Measurements from ENCODE around the gene ZDHHC13.
"Not testable (repeated sequence)": the region's sequence is repeated elsewhere in the genome, so short reads cannot be mapped to it uniquely, and the experiment has no call there.

The ZDHHC13 gene

DNA sequence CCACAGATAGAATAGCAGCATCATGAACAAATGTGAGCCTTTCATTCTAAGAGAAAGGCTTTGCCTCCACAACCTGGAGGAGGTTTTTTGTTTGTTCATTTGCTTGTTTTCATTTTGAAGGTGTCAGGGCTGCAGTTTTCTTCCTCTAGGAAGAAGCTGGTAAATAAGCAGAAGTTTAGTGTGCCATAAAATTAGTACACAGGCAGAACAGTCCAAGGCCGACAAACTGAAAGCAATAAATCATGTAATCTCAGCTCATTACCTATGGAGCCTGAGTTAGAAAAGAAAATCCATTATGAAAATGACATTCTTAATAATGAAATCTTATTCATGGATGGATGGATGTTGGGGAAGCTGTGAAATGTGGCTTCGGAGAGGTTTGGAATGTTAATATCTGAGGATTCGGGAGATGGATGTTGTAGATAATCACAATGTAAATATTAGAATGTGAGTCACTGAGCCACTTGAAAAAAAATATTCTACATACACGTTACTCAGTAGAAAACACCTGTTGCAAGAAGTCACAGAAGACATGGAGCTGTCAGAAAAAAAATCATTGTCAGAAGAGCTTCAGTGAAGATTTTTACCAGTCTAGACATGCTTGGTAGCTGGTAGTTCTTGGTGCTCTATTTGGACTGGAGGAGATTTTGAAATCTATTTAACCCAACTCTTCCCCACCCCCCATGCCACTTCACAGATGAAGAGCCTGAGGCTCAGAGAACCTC, 15.0 kb upstream of the ZDHHC13 start:
- no peak for DNase-seq

DNA sequence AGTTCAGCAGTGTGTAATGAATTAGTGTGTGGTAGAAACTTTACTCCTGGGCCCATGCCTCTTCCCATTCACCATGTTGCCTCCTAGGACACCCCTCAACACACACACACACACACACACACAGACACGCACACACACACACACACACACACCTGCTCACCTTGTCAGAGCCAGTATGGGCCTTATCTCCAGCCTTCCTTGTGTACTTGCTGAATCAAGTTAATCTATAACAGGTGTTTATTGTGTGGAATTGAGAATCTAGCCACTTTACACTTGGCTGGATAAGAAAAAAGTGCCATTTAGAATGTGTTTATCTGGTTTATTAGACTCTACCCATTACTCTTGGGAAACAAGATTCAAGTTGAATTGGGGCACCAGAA, 14.5 kb upstream of the ZDHHC13 start:
- no peak for DNase-seq

DNA sequence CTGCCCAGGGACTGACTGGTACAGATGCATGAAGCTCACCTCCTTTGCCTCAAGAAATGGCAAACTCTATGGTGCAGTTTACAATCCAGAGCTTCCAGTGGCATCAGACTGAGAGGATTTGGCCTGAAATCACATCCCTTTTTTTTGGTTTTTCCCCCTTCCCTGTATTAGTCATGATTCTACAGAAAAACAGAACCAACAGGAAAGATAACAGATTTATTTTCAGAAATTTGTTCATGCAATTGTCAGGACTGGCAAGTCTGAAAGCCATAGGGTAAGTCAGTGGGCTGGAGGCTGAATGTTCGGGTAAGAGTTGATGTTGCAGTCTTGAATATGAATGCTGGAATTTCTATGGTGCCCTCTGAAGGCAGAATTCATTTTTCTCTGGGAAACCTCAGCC, 12.0 kb upstream of the ZDHHC13 start:
- DNase-seq: no peak

DNA sequence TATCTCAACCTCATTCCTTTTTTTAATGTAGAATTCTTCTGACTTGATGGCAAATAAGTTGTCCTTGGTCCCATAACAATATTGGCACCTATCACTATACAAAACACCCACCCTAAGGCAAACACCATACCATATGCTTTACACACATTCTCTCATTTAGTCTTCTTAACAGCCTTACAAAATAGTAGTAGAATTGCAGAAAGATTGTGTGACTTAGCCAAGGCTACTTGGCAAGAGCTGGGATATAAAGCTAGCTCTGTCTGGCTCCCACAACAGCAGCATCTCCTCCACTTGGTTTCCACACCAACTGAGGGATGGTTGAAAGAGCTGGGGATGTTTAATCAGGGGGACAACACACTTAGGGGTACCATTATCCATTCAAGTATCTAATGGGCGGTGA, 9.8 kb upstream of the ZDHHC13 start:
- DNase-seq: no peak

DNA sequence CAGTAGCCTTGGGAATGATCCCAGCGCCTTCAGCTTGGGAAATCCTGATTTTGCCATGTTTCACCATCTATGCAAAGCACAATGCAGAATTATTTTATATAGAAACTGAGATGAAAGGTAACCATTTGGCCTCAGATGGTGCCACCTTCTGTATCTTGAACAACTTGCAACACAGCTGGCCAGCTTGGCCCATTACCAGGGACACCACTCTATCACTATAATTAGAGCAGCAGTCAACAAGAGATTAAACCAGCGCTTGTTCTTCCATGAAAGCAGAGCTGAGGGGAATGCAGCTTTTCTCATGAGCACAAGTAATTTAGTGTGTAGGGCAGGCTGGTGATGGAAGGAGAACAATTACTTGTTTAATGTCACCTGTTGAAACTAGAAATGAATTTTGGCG, 6.7 kb upstream of the ZDHHC13 start:
- no peak for DNase-seq

DNA sequence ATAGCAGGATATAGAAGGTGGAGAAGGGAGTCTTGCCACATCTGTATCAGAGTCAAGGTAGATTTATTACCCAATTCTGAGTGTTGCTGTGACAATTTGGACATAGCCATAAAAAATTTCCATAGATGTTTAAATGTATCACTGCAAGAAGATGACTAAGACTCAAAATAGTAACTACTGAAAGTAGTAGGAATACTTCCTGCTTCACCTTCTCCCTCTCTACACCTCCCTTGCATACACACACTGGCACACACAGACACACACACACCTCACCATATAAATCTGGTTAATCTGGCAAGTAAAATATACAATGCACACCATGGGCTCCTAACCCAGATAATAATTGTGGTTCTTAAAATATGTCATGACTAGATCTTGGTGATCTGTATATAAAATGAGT, 5.2 kb upstream of the ZDHHC13 start:
- no peak for DNase-seq

DNA sequence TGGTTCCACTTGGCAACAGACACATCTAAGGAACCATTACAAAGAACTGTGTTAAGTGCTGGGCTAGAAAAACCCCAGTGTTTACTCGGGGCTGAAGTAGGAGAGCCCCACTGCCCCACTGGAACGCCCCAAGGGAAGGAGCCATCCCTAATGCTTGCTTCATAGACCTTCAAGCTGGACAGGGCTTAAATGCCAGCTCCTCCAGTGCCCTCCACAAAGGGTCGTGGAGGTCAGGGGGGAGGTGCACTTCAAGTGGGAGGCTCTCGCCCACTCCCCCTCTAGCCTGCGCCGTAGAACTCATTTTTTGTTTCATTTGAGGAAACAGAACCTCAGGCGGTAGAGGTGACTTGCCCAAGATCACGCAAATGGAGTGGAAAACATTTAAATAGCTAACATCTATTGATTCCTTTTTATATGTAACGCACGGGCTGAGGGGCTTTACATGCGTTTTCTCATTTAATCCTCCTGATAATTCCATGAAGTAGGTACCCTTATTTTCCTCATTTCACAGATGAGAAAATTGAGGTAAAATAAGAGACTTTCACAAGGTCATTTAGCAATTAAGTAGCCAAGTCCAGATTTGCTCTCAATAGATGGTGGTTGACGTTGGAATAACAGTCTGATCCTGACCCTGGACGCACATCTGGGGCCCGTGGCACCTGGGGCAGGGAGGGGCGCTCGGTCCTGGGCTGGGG, 545 bp upstream of the ZDHHC13 start:
- peak; percentile 62 for DNase-seq

DNA sequence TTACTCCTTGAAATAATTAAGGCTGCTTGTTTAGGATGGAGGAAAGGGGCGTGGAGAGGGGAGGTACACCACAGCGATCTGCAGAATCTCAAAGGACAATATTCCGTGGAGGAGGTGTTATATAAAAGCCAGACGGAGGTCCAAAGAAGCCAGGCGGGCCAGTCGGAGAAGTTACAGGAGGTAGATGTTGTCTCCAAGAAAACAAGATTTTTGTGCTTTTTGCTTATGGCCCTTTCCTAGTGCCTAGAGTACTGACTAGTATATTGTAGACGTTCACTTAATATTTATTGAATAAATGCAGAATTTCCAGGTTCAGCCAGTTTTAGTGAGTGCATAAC, 761 bp downstream of the ZDHHC13 start:
- no peak for DNase-seq

DNA sequence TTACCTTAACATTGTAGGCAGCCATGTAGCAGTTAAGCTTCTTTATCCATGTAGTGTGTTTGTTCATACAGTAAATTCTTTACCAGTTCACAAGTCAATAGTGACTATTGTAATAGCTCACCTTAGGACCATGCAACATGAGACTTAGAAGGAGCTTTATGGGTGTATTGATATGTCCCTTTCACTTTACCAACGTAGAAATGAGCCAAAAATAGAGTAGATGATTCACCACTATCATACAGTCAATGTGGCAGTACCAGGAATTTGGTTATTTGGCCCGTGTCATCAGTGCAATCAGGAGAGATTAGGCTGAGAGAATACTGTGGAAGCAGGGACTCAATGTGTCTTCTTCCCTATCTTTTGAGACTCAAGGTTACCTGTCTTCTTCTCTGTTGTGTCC, 4.7 kb downstream of the ZDHHC13 start:
- DNase-seq: no peak

DNA sequence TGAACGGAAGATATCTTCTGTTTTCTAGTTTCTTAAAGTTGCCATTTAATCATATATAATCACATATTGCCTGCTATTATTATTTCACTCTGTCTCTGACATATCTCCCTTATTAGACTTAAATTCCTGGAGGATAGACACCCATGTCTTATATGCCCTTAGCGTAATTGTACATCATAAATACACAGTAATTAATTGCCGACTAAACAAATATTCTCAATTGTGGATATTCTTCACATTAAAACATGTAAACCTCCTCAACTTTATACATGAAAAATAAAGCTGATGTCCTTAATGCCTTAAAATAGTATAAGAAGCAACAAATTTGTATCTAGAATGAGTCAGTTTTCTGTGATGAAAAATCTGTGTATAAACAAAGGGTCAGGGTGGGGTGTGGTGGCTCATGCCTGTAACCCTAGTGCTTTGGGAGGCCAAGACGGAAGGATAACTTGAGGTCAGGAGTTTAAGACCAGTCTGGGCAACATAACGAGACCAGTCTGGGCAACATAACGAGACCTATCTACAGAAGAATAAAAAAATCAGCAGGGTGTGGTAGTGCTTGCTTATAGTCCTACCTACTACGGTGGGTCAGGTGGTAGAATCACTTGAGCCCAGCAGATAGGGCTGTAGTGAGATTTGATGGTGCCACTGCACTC, 6.1 kb downstream of the ZDHHC13 start:
- no peak for DNase-seq

DNA sequence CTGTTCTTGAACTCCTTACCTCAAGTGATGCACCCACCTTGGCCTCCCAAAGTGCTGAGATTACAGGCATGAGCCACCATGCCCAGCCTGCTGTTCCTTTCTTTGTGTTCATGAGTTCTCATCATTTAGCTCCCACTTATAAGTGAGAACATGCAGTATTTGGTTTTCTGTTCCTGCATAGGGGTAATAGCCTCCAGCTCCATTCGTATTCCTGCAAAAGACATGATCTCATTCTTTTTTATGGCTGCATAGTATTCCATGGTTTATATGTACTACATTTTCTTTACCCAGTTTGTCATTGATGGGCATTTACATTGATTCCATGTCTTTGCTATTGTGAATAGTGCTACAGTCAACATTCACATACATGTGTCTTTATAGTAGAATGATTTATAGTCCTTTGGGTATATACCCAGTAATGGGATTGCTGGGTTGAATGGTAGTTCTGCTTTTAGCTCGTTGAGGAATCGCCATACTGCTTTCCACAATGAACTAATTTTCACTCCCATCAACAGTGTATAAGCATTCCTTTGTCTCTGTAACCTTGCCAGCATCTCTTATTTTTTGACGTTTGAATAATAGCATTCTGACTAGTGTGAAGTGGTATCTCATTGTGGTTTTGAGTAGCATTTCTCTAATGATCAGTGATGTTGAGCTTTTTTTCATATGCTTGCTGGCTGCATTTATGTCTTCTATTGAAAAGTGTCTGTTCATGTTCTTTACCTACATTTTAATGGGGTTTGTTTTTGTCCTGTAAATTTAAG, 9.8 kb downstream of the ZDHHC13 start:
- DNase-seq: not testable (repeated sequence)

DNA sequence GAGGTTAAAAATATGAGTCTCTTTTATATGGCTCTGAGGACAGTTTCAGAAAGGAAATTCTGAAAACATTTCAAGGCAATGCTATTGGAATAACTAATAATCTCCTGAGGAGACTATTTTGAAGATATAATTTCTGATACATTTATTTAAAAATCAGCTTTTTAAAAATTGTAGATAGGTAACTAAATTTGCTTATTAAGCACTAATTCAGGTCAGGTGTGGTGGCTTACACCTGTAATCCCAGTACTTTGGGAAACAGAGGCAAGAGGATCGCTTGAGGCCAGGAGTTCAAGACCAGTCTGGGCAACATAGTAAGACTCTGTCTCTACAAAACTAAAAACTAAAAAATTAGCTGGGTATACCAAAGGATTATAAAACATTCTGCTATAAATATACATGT, 17.0 kb downstream of the ZDHHC13 start:
- DNase-seq: no peak

DNA sequence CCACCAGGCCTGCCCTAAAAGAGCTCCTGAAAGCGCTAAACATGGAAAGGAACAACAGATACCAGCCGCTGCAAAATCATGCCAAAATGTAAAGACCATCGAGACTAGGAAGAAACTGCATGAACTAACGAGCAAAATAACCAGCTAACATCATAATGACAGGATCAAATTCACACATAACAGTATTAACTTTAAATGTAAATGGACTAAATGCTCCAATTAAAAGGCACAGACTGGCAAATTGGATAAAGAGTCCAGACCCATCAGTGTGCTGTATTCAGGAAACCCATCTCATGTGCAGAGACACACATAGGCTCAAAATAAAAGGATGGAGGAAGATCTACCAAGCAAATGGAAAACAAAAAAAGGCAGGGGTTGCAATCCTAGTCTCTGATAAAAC, 19.9 kb downstream of the ZDHHC13 start:
- DNase-seq: not testable (repeated sequence)

DNA sequence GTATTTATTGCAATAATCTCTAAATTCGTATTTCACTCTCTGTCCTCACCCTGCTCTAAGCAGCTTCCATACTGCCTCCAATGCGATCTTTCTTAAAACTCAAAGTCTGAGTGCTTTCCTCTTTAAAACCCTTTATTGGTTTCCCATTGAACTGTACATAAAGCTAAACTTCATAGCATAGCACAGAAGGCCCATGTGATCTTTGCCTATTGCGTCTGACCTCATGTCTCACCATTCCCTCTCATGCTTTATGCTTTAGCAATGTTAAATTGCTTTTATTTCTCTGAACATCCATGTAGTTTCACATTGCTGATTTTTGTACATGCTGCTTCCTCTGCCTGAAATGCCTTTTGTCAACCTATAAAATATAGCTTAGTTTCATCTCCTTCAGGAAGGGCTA, 28.4 kb downstream of the ZDHHC13 start:
- DNase-seq: no peak

DNA sequence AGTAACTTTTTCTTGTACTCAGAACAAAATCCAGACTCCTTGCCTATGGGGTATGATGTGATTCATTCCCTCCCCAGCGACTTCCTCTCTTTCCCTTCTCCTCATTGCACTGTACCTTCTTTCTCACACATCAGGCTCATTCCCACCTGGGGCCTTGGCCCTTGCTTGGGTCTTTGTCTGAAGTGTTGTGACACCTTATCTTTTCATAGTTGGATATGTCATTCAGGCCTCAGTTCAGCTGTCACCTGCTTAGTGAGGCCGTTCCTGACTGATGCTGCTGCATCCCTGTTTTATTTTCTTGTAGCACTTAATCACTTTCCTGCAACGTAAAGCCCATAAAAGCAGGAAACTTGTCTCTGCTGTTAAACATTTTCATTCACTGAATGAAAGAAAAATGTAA, 39.9 kb downstream of the ZDHHC13 start:
- DNase-seq: no peak

DNA sequence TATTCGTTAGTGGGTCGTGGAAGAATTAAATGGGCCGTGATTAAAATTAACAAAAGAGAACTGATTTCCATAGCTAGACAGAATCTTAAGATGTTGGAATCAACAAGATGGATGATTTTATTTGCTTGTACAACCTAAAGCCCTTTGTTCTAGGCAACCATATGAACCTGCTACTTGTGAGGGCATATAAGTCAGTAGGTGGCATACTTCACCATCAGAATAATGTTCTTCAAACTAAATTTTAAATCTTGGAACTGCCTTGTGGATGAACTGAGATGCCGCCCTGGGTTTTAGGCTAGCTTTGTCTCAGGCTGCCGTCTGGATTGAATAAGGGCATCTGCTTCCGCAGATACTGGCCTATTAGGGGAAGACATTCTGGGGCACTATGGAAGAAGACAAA, 43.9 kb downstream of the ZDHHC13 start:
- DNase-seq: no peak

DNA sequence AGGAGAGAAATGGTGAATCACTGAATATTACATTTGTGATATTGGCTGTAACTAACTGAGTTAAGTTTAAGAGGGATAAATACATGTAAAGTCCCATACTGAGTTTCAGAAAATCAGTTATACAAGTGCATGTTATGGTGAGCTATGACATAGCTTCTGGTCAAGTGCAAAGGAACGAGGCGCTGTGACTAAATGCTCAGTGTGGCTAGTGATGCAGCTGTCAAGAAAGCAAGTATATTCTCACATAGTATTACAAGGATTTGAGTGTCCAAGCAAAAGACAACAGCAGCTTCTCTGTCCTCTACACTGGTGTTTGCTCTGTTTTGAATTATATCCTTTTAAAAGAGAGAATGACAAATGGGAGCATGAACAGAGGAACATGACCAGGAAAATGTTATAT, 44.7 kb downstream of the ZDHHC13 start:
- DNase-seq: no peak

DNA sequence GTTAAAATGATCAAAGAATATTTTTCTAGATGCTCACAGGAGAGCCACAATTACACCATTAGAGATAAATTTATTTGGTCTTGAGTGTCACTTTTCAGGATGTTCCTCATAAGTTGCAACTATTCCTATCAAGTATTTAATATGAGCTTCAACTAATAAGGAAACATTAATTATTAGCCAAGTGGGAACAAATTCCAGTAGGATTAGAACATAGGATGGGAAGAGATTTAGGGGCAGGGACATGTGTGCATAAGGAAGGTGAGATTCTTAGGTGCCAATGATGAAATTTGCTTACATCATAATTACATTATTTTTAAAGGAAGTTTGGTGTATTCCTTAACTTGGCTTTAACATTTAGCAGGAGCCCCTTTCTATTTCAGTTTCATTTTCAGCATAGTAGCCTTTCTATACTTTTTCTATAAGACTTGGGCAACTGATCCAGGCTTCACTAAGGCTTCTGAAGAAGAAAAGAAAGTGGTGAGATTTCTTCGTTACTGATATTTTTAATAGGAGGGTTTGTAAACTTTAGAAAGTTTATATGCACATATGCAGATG, 46.1 kb downstream of the ZDHHC13 start:
- DNase-seq: no peak

DNA sequence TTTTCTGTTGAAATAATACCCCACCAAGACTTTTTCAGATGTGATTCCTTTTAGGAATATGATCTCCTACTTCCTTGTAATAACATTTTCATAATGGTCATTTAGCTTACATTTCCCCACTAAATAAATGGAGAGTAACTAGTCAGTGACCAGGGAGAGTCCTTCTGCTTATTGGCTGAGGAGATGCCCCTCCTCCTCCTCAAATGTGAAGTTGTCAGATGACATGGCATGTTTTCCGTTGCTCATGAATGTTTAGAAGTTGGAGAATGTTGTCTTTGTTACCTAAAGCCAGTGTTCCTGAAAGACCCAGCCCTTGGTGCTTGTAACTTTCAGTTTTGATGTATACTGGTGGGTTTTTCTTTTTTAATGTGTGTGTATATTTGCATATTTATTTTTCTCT, 46.6 kb downstream of the ZDHHC13 start:
- no peak for DNase-seq

DNA sequence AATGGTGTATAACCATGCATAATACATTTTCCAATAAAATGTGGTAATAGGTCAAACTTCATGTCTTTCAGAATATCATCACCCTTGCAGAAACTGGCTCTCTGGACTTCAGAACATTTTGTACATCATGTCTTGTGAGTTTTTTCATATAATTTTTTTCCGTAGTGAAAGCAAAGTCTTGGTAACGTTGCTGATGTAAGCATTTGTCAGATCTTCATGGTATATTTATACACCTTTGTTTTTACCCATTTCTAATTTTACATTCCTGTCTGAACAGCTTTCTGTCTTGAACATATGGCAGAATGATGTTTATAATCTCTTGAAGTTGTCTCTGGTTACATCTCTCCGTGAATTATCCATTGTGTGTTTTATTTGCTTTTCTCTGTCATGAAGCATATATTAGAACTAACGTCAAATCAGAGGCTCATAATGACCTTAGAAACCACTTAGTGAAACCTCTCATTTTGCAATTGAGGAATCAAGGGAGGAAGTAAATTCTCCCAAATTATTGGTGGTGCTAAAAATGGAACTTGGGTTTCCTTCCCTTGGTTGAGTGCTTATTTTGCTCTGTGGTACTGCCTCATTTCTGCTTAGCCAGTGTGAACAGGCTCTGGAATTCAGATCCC, 47.4 kb downstream of the ZDHHC13 start:
- DNase-seq: no peak

DNA sequence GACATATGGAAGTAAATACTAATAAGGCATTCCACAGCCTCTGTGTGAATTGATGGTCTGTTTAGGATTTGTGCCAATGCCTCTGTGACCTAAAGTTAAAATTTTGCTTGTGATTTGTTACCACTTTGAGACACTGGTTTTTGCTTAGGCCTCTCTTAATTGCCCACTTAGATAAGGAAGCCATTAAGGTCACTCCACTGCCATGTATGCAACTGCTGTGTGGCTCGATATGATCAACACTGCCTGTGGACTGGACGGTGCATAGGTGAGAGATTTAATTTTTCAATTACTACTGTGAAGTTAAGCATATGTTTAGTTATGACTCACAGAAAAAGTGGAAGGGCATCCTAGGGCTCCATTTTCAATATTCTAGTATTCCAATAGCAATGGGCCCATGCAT, 47.9 kb downstream of the ZDHHC13 start:
- DNase-seq: no peak

DNA sequence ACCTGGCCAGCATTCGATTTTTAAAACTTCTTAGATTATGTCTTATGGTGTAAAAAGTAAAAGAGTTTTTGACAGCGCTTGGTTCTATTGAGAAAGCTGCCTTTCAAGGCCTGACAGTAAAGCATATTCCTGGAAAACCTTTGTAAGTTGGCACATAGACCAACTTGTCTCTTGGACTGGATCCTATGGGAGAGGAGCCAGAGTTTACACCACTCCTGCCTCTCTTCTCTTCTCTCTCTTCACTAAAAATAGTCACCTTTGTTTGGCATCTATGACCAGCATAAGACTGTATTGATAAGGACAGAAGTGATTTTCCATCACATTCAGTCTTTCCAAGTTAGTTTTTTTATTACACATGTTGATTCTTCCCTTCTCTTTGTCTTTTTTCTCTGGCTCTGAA, 51.1 kb downstream of the ZDHHC13 start:
- DNase-seq: no peak
